ENCODE measurements around the gene PUS7L. TPM values are rescaled to one million over a fixed set of nuclear protein-coding genes. Genes with fewer than 3 reads are reported as not detected.
"Not testable (repeated sequence)": the region's sequence is repeated elsewhere in the genome, so short reads cannot be mapped to it uniquely, and the experiment has no call there.

The PUS7L gene
- total RNA-seq, 1 donor from 2014 or later = 6.3 TPM

- no peak overlapping the region for H3K4me3 ChIP-seq (ENCODE audit: low read depth, low read length)
- TF ChIP-seq, protein P1, sequence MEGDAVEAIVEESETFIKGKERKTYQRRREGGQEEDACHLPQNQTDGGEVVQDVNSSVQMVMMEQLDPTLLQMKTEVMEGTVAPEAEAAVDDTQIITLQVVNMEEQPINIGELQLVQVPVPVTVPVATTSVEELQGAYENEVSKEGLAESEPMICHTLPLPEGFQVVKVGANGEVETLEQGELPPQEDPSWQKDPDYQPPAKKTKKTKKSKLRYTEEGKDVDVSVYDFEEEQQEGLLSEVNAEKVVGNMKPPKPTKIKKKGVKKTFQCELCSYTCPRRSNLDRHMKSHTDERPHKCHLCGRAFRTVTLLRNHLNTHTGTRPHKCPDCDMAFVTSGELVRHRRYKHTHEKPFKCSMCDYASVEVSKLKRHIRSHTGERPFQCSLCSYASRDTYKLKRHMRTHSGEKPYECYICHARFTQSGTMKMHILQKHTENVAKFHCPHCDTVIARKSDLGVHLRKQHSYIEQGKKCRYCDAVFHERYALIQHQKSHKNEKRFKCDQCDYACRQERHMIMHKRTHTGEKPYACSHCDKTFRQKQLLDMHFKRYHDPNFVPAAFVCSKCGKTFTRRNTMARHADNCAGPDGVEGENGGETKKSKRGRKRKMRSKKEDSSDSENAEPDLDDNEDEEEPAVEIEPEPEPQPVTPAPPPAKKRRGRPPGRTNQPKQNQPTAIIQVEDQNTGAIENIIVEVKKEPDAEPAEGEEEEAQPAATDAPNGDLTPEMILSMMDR (conservative IDR thresholded peaks at IDR 0.05; ENCODE audit: low read depth, low read length) = no peak
- no peak for DNase-seq (ENCODE audit: low read depth)
Measured at GRCh38 chr12:43764528-43764927, 5.9 kb upstream of the PUS7L start.

GRCh38 chr12:43763769-43764168 lies 5.2 kb upstream of the PUS7L start:
- no peak for DNase-seq (ENCODE audit: low read depth)

DNA sequence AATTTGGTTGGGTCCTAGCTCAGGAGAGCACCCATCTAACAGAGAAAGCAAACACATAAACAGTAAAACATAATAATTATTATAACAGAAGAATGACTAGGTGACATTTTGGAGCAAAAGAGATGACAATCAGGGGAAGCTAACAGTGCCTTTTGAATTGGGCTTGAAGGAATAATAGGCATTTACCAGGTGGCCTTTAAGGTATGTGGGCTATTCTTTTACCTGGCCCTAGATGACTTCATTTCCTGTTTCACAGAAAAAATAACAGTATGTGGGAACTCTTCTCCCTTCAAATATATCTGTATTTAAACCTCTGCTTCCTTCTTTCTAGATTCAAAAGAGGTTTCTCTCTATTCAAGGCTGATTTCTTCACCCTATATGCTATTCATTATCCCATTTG lies 4.0 kb upstream of the PUS7L start:
- H3K4me3 ChIP-seq (ENCODE audit: low read depth, low read length) = no peak overlapping the region
- TF ChIP-seq, protein P1 (conservative IDR thresholded peaks at IDR 0.05; ENCODE audit: low read depth, low read length) = no peak
- DNase-seq (ENCODE audit: low read depth) = no peak

More at GRCh38 chr12:43763769-43764168, 5.2 kb upstream of the PUS7L start:
- H3K4me3 ChIP-seq (ENCODE audit: low read depth, low read length) = no peak overlapping the region
- TF ChIP-seq, protein P1 (conservative IDR thresholded peaks at IDR 0.05; ENCODE audit: low read depth, low read length) = no peak

DNA sequence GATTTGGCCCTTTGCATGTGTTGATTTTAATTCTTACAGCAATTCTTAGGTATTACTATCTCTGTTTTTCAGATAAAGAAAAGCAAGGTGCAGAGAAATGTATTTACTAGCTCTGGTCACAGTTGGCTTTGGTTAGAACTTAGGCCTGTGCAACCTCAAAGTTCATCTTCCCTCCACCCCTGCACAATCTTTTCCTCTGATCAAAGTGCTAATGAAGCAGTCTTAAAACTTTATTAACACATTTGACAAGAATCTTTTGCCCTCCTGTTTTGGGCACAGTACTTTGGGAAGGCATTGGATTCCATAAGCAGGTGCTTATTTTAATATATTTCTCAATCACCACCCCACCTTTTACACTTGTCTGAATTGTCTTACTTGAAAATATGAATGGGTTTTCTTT lies 2.9 kb upstream of the PUS7L start:
- no peak overlapping the region for H3K4me3 ChIP-seq (ENCODE audit: low read depth, low read length)
- DNase-seq (ENCODE audit: low read depth) = no peak
- TF ChIP-seq, protein P1 (conservative IDR thresholded peaks at IDR 0.05; ENCODE audit: low read depth, low read length) = no peak

DNA sequence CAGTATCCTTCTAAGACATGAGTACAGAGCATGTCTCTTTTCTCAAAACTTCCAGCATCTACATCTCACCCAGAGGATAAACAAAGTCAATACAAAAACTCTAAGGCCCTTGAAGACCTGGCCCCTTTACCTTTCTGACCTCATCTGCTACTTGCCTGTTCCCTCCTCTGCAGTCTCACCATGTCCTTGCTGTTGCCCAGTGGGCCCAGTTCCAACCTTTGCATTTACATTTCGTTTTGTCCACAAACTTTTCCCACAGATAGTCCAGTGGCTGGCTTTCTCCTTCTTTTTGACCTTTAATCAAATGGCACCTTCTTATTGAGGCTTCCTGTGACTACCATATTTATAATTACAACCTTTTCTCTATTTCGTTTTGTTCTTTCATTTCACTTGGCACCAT lies 1.8 kb upstream of the PUS7L start:
- TF ChIP-seq, protein P1 (conservative IDR thresholded peaks at IDR 0.05; ENCODE audit: low read depth, low read length) = no peak
- no peak overlapping the region for H3K4me3 ChIP-seq (ENCODE audit: low read depth, low read length)
- no peak for DNase-seq (ENCODE audit: low read depth)

DNA sequence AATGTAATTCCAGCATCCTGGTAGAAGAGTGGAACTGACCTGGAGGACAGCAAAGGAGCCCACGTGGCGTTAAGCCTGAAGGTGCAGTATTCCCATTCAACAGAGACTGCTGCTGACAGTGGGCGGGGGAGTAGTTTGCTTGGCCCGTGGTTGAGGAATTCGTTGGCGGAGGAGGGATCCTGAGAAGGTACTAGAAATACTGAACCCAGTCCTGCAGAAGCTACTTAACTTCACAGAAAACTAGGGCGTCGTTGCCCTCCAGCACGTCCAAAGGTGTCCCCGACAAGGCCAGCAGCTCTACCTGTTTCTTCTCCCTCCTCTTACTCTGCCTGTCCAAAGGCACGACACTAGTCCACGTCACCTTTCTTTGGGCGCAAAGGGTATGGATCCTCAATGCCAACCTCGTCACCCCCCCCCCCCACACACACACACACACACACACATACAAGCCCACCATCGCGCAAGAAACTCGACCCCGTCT lies 303 bp downstream of the PUS7L start:
- peak overlapping the region; percentile 75 for H3K4me3 ChIP-seq (ENCODE audit: low read depth, low read length)
- DNase-seq (ENCODE audit: low read depth) = peak; percentile 0
- TF ChIP-seq, protein P1 (conservative IDR thresholded peaks at IDR 0.05; ENCODE audit: low read depth, low read length) = no peak

GRCh38 chr12:43754015-43754414 lies 4.6 kb downstream of the PUS7L start:
- DNase-seq (ENCODE audit: low read depth) = no peak
- TF ChIP-seq, protein P1 (conservative IDR thresholded peaks at IDR 0.05; ENCODE audit: low read depth, low read length) = no peak
- no peak overlapping the region for H3K4me3 ChIP-seq (ENCODE audit: low read depth, low read length)

- not testable (repeated sequence) for H3K4me3 ChIP-seq (ENCODE audit: low read depth, low read length); DNase-seq (ENCODE audit: low read depth)
Measured at GRCh38 chr12:43751360-43751759, 7.2 kb downstream of the PUS7L start.
